Renal cortical epithelial cell (primary cell): Measurements from ENCODE around the gene PFDN5. TPM values are rescaled to one million over a fixed set of nuclear protein-coding genes. Genes with fewer than 3 reads are reported as not detected.
"Not testable (repeated sequence)": the region's sequence is repeated elsewhere in the genome, so short reads cannot be mapped to it uniquely, and the experiment has no call there.

ENCODE experiments used
- DNase-seq: peaks from one replicate; pipeline ENCODE4 v3.0.0-alpha.2; 2011; ENCODE audit warnings: low read depth
- total RNA-seq: library from RNA; depleted of rRNA; stranded (reverse); fragments of >200 nt; gene quantifications from 2 replicates; pipeline ENCODE4 v1.2.3, GENCODE V29; 2014

The PFDN5 gene
- total RNA-seq, 1 donor from 2014 or later, result 327 TPM

DNA sequence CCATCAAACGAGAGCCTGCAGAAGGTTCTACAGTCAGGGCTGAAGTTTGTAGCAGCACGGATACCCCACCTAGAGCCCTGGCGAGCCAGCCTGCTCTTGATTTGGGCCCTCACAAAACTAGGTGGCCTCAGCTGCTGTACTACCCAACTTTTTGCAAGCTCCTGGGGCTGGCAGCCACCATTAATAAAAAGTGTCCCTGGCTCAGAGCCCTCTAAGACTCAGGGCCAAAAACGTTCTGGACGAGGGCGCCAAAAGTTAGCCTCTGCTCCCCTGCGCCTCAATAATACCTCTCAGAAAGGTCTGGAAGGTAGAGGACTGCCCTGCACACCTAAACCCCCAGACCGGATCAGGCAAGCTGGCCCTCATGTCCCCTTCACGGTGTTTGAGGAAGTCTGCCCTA is 8.9 kb upstream of the PFDN5 start:
- DNase-seq, result no peak

DNA sequence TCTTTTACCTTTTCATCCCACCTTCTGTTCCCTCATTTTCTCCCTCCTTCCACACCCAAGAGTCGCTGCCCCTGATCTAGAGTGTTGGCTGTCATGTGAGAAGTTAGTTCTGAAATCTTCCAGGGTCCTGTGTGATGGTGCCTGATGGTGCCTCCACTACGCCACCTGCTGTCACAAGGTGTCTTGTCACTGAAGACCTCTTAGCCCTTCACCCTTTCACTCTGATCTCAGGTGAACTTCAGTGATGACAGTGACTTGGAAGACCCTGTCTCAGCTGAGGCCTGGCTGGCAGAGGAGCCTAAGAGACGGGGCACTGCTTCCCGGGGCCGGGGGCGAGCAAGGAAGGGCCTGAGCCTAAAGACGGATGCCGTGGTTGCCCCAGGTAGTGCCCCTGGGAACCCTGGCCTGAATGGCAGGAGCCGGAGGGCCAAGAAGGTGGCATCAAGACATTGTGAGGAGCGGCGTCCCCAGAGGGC is 7.6 kb upstream of the PFDN5 start:
- peak; percentile 56 for DNase-seq

DNA sequence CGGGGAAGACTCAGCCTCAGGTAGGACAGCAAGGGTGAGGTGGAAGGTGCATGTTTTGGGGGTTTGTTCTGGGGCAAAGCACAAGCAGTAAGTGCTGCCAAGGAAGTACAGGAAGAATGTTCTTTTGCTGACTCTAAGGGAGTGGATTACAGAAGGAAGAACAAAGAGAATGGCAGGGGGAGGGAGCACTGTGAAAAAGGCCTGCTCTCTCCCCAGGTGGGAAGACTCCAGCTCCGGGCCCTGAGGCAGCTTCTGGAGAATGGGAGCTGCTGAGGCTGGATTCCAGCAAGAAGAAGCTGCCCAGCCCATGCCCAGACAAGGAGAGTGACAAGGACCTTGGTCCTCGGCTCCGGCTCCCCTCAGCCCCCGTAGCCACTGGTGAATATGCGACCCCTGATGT is 7.0 kb upstream of the PFDN5 start:
- no peak for DNase-seq

DNA sequence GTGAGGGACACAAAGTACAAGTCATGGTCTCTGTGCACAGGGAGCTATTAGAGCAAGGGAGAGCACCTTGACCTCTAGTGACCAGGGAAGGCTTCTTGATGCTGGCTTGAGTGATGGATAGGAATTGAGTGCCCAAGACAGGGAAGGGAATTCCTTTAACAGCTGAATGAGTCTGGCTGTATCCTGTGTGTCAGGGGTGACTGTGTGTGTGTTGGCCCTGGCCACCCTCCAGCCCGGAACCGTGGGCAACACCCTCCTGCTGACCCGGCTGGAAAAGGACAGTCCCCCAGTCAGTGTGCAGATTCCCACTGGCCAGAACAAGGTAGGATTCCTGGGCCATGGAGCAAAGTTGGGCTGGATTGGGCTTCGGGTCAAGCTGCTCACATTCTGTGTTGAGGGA is 5.5 kb upstream of the PFDN5 start:
- peak; percentile 39 for DNase-seq

DNA sequence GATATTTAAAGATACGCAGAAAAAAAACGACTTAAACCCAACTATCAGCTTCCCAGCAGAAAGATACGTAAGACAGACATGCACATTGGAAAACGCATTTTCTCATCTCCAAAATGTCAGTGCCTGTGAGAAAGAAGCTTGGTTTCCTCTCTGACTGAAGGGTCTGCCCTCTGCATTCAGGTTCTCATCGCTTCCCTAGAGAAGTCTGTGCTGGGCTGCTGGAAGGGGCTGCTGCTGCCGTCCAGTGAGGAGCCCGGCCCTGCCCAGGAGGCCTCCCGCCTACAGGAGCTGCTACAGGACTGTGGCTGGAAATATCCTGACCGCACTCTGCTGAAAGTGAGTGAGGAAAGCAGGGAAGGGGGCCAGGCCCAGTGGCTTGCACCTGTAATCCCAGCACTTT is 4.7 kb upstream of the PFDN5 start:
- DNase-seq, result no peak

DNA sequence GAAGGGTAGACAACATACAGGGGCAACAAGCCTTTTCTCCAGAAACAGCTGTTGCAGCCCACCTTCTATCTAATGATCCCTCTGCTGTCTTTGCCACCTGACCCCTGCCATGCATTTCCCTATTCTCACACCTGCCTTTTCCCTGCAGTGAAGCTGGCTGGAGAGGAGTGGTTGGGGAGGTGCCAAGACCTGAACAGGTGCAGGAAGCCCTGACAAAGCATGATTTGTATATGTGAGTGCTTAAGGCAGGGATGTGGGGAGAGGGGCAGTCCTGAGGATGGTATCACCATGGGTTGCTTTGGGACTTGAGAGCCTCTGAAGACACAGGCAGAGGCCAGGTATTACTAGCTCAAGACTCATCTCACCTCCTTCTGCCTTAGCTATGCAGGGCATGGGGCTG is 2.9 kb upstream of the PFDN5 start:
- DNase-seq, result no peak

DNA sequence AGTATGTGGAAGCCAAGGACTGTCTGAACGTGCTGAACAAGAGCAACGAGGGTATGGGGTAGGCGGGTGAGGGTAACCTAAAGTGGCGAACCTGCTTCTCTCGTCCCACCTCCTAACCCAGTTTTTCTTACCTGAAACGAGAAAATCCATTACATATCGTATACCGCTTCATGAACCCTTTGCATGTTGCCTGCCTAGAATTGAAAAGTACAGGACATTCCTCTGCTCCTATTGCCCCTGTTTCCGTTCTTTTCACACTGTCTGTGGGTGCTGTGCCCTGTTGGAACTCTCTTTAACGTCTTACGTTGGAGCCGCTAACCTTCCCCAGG is 513 bp downstream of the PFDN5 start:
- DNase-seq, result no peak

DNA sequence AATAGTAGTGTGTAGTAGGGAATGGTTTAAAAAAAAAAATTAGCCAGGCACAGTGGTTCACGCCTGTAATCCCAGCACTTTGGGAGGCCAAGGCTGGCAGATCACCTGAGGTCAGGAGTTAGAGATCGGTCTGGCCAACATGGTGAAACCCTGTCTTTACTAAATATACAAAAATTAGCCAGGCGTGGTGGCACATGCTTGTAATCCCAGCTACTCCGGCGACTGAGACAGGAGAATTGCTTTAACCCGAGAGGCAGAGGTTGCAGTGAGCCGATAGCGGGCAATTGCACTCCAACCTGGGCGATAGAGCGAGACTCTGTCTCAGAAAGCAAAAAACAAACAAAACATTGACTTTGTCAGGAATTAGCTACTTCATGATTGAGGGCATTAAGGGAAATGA is 1.8 kb downstream of the PFDN5 start:
- DNase-seq, result not testable (repeated sequence)

DNA sequence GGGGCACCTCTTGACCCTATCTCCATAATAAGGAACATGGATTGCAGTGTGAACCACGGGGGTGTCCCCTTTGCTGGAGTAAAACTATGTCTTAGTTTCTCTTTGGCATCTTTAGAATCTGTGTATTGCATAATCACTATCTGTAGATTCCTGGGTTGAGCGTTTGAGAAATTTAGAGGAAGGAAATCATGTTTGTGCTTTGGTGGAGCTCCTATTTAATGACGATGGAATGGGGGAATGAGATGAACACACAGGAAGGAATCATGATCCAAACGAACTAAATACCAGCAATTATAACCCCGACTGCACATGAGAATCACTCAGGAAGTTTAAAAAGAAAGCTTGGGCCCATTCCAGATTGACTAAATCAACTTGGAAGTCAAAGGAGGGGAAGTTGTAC is 2.8 kb downstream of the PFDN5 start:
- no peak for DNase-seq

DNA sequence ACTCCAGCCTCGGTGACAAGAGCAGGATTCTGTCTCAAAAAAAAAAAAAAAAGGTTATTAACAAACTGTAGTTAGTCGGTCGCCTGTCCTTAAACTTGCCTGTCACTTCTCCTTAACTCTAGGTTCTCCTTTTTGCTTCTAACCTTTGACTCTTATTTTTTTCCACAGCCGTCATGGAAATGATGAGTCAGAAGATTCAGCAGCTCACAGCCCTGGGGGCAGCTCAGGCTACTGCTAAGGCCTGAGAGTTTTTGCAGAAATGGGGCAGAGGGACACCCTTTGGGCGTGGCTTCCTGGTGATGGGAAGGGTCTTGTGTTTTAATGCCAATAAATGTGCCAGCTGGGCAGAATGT is 3.7 kb downstream of the PFDN5 start:
- peak; percentile 72 for DNase-seq

DNA sequence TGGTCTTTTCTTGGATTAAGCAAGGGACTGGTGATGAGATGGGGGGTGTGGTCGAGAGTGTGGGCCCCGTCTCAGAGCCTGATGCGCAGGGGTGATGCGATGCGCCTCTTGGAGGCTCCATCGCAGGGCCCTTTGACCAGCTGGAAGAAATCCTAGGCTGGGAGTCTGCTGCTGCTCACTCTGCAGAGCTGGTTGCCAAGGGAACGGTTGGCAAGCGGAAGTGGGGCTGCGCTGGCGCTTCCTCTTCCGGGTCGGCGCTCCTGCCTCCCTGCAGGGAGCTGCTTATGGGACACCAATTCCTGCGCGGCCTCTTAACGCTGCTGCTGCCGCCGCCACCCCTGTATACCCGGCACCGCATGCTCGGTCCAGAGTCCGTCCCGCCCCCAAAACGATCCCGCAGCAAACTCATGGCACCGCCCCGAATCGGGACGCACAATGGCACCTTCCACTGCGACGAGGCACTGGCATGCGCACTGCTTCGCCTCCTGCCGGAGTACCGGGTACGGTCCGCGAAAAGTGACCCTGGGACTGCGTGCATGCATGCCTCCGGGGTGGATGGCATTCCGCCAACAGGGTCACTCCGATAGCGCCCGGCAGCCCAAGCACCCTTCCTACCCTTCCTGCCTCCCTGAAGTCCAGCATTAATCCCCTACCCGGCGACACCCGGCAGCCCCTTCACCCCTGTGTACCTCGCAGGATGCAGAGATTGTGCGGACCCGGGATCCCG is 4.3 kb downstream of the PFDN5 start, which contains the start of gene MYG1:
Gene MYG1, plus strand, starts transcription at position 242 of the 727 bp plus-strand sequence. Its CDS starts 43 bp downstream, at position 285.
- DNase-seq, result peak; percentile 80

DNA sequence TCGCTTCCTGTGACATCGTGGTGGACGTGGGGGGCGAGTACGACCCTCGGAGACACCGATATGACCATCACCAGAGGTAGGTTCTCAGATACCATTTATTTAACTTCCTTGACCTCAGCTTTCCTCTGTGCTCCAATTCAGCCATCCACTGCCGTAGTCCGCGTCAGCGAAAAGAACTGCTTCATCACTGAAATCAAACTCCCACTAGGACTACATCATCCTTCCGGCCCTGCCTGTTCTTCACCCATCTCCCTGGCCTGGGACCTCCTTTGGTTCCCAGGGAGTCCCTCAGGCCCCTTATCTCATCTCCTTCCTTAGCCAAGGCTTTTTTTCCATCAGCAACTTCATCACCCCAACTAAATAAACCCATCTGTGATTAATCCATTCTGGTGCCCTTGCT is 4.8 kb downstream of the PFDN5 start:
- DNase-seq, result no peak

DNA sequence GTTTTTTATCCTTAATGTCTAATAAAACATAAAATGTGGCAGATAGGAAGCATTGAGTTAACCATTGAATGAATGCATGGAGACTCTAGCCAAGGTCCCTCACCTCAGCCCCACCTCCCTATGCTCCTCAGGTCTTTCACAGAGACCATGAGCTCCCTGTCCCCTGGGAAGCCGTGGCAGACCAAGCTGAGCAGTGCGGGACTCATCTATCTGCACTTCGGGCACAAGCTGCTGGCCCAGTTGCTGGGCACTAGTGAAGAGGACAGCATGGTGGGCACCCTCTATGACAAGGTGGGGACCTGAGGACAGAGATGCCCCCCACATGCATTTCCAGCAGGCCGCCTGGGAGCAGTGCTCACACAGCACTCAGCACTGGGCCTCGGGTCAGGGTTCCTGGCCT is 7.6 kb downstream of the PFDN5 start:
- DNase-seq, result no peak

DNA sequence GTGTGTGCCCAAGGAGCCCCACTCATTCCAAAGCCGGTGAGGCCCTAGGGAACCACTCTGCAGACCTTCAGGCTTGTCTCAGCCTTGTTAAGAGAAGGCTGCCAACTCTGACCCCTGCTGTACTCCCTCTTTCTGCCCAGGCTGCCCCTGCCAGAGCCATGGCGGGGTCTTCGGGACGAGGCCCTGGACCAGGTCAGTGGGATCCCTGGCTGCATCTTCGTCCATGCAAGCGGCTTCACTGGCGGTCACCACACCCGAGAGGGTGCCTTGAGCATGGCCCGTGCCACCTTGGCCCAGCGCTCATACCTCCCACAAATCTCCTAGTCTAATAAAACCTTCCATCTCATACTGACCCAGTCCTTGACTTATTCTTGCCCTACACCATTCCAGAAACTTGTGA is 11.5 kb downstream of the PFDN5 start:
- no peak for DNase-seq

DNA sequence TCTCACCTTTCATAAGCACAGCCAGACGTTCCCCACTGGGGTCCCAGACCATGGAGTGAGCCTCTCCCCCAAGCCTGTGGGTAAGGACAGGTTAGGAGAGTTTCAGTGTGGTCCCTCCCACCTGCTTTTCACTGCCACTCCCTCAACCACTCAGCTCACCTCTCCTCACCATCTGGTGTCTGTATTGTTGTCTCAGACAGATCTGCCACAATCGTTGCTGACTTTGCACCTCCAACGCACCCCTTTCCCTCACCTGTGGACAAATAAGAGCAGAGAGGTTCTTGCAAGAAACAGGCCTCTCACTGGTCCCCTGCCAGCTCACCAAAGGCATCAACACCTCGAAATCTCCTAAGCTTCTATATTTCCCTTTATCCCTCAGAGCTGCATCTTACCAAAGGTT is 12.9 kb downstream of the PFDN5 start:
- no peak for DNase-seq

DNA sequence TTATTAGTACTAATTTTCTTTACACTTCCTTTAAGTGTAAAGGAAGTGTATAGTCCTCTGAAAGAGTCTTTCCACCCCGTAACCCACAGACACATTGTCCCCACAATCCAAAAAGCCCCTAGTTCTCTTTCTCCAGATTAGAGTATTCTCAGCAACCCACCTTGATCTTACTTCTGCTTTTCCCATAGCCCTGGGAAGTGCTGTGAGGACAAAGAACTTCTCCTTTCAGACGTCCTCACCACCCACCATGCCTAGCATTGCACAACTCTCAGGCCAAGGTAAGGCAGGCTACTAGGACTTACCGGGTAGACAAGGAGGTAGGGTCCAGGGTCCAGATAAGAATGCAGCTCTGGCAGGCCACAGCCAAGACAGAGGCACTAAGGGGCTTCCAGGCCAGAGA is 18.7 kb downstream of the PFDN5 start:
- no peak for DNase-seq

DNA sequence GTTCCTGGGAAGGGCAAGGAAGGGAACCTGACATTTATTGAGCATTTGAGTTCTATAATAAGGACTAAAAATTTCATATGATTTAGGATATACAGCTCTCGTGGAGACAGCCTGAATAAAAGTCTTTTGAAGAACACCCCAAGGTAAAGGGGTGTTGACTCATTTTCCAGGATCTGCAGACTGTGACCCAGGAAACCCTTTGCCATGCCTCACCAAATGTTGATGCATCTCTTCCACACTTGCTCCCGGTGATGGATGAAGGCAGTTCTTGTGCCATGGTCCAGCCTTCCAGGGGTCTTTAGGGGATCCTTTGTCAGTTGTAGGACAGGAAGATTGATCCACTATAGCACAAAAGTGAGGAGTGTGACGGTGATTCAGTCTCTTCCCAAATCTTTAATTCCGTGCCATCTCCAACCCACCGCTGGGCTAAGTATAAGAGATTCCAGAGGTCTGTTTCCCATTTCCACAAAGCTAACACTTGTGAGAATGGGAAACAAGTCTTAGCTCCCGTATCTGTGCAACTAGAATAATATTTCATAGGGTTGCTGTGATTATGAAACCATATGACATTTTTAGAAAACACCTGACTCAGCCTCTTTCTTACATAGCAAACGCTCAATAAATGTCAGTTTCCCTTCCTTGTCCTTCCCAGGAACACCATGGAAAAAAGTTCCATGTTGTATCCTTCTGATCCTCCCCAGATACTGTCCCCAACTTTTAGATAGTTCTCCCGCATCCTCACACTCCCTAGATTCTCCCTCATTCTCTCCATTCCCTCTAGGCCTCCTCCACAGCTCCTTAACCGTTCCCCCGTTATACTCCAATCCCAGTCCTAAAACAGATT is 25.2 kb downstream of the PFDN5 start:
- no peak for DNase-seq

DNA sequence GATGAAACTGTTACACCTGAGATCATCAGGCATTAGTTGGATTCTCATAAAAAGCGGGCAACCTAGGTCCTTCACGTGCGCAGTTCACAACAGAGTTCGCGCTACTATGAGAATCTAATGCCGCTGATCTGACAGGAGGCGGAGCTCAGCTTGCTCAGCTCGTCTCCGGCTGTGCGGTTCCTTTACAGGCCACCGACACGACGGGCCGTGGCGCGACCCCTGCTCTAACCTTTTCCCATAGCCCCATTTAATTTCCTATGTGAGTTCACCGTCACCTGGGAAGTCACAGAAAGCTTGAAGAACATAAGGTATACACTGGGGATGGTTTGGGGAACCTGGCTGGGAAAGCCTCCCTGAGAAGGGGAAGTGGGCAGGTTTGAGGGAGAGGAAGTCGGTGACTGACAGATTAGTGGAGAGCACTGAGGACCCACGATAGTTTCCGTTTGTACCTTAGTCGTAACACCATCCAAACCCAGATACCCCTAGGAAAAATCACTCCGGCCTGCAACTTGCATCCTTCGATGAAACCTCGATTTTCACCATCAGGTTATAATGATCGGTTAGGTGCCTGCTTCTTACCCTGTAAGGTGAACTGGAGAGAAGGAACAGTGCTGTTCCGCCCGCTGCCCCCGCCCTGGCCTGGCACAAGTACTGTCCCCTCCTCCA is 28.9 kb downstream of the PFDN5 start:
- no peak for DNase-seq

DNA sequence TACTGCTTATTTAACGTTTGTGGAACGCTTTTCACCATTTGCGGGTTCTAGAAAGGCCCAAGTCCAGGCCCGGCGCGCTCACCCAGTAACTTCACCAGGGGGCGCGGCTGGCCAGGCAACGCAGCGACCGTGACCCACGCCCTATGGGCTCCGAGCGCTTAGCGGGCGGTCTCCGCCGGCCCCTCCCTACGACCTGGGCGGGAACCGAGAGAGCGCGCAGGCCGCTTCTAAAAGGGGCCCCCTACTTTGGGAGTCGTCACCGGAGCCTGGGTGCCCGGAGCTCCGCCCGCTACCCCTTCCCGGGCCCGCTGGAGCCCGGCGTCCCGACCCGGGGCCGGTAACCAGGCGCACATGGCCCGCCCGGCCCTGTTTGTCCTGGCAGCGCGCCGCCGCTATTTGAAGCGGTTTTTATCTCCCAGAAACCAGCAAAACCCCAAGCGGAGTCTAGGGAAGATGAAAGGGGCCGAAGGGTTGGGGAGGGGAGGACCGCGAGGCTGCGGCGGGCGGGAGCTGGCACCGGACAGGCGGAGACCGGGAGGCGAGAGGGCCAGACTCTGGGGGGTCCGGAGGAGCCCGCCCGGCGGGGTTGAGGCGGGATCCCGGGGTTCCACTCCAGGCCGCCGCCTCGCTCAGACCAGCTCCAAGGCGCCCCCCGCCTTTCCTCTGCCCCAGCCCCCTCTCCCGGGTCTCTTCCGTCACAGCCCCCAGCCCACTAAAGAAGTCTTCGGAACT is 29.6 kb downstream of the PFDN5 start:
- peak; percentile 69 for DNase-seq

DNA sequence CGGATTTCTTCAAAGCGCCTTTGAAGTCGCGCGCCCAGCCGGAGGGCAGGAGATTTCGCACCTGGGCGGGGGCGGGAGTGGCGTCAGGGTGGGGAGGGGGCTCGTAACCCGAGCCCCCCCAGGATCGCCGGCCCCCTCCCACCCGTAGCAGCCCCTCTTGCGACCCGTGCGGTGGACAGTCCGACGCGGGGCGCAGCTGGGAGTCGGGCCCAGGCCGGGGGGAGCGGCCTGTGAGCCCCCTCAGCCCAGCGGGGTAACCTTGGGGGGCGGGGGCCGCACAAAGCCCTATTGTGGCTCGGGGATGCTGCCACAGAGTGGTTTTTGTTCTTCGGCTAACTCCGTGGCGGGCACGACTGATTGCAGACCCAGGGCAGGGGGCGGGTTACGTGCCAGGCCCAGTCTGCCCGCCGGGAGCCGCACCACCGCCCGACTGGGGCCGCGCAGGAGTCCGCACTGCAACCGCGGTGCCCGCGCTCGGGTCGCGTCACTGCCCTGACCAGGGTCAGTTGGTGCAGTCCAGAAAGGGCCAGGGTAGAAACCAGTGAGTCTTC is 30.2 kb downstream of the PFDN5 start:
- no peak for DNase-seq

DNA sequence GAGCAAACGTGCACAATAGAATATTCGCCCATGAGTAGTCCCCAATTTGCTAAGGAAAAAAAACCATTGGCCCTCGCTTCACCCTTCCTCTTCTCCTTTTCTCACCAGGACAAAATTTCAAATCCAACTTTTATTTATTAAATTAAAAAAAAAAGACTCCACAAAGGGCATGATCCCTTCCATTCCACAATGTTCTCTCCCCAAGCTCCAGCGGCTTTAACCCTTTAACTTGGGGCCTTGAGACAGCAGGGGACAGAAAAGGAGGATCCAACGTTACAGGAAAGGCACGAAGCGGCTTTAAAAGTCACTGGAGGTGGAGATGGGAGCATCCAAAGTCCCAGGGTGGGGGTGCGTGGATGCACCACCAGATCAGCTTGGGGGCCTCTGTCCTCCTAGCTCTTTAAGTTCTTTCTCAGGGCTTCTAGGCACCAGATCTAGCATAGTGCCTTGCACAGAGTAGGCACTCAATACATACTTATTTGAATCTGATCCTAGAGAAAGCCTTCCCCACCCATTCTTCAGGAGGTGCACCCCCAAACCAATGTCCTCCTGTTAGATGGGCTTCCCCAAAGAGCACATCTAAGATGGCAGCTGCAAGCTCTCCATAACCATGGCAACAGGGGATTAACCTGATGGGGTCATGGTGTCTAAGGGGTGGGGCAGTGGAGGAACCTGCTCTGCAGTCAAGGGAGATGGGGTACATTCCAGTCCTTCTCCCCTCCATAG is 31.3 kb downstream of the PFDN5 start:
- DNase-seq, result no peak
